Activated T-cell treated with anti-CD3 and anti-CD28 coated beads for 48 hours (primary cell): Measurements from ENCODE around the gene SDR9C7.
"Not testable (repeated sequence)": the region's sequence is repeated elsewhere in the genome, so short reads cannot be mapped to it uniquely, and the experiment has no call there.

ENCODE experiments used
- DNase-seq: peaks from one replicate; pipeline ENCODE4 v3.0.0-alpha.2; 2020; ENCODE audit warnings: low read depth

The SDR9C7 gene

DNA sequence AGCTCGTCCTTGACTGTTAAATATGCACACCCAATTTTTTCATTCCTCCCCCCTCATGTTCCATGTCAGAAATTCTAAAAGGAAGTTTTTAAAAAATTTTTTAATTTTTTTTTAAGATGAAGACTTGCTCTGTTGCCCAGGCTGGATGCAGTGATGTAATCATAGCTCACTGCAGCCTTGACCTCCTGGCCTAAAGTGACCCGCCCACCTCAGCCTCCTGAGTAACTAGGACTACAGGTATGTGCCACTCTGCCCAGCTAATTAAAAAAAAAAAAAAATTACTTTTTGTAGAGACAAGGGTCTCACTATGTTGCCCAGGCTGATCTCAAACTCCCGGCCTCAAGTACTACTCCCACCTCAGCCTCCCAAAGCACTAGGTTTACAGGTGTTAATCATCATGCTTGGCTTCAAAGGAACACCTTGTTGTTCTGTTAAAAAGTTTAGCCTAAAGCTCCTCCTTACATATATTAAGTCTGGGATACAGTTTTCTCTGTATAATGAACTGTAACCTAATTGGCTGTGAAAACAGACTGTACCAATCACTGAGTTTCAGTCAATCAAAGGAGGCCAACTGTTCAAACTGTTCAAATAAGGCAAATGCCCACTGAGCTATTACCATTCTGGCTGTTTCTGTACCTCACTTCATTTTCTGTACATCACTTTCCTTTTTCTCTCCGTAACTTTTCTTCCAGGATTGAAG lies 17.8 kb downstream of the SDR9C7 start:
- DNase-seq: no peak

DNA sequence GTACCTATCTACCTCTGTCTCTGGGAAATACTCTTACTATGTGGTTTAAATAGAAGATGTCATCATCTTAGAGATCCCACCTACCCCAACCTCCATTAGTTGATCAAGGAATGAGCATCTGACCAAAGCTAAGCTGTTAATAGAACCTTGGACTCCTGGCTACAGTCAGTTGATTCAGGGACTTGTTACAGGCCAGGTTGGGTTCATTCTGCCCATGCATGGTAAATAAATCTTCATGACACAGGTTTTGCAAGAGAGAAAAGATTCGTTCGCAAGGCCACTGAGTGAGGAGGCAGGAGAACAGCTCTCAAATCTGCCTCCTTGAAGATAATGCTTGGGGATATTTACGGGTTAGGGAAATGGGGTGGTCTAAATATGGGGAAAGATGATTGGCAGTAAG lies 19.5 kb downstream of the SDR9C7 start:
- no peak for DNase-seq

DNA sequence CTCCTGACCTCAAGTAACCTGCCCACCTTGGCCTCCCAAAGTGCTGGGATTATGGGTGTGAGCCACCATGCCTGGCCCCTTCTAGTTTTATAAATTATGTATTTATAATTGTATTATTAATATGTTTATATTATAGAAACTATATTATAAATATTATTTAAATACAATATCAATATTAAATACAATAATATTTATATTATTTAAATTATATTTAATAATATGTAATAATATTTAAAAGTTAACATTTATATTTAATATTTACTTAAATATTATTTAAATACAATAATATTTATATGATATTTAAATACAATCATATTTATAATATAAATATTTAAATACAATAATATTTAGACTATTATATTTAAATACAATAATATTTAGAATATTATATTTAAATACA lies 20.0 kb downstream of the SDR9C7 start:
- DNase-seq: no peak

DNA sequence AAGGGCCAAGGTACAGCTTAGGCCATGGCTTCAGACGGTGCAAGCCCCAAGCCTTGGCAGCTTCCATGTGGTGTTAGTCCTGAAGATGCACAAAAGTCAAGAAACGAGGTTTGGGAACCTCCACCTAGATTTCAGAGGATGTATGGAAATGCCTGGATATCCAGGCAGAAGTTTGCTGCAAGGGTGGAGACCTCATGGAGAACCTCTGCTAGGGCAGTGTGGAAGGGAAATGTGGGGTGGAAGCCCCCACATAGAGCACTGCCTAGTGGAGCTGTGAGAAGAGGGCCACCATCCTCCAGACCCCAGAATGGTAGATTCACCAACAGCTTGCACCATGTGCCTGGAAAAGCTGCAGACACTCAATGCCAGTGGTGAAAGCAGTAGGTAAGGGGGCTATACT lies 24.8 kb downstream of the SDR9C7 start:
- DNase-seq: not testable (repeated sequence)

DNA sequence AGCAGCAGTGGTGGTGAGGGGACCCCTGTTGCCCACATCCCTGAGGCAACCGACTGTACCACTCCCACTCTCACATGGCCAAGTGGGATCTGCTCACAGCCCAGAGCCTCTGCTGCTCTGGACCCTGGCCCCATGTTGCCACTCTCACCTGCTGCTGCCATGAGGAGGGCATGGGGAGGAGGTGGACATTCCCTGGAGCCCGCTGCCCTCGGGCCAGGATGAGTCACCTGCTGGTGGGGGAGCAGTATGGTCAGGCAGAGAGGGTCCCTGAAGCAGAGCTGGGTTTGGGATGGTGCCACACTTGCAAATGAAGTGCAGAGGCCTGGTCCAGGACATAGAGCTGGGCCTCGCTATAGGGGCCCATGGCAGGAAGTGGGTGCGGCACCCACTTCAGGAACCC lies 26.1 kb downstream of the SDR9C7 start:
- no peak for DNase-seq

DNA sequence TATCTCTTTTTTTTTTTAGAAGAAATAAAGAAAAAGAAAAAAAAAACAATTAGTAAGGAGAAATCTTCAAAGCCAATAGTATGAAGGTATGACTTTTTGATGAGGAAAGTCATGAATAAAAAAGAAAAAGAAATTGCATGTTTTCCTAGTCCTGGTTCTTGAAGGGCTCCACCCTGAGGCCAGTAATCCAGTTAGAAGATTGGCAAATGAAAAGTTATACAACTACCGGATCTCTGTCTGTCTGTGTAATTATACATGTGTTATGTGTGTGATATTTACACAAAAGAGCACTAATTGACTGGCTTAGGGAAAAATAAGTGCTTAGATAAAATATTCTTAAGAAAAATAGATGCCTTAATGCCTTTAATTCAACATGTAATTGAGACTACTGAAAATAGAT lies 28.4 kb downstream of the SDR9C7 start:
- DNase-seq: no peak

DNA sequence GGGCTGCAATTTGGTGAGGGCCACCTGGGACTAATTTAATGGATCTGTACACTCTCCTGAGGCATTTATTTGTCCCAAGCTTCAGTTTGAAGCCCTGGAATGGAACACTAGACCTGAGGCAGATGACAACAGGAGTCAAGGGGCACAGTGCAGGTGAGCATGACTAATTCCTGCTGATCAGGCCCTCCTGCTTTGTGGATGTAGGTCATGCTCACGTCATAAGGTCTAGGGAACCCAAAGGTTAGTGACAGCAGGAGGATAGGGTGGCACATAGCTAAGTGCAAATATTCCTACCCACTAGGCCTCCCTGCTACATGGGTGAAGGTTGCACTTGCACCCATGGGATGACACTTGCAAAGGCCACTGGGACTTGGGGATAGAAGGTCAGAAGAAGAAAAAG lies 30.8 kb downstream of the SDR9C7 start:
- no peak for DNase-seq

DNA sequence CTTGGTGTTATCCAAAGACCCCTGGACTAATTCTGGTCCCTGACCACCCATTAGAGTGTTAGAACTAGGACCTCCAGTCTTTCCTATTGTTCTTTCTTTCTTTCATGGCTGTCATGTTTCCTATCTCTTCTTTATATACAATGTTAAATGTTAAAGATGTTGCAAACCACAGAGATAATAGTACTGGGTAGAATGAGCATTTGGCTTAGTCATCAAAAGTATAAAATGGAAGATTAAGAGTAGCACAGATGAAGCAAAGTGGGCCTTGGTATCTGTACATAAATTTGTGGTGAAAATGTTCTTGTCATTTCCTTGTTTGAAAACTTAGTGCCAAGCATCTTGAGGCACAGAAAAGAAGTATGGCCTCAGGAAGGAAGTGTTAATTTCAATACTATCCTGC lies 32.9 kb downstream of the SDR9C7 start:
- not testable (repeated sequence) for DNase-seq

DNA sequence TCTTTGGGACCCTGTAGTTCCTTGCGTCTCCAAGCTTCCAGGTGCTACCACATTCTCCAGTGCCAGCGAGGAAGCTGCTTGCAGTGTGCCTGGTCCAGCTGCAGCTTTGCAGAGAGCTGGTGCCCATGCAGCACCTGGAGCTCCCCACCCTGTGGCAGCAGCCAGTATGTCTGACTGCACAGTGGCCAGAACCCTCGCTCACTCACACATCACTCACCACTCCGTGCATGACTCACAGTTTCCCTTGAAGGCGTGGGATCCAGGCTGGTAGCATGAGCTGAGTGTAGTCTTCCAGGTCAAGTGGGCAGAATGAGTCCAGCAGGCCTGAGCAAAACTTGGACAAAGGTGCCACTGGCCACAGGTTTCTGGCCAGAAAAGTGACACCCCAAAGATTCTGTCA lies 33.6 kb downstream of the SDR9C7 start:
- DNase-seq: no peak

DNA sequence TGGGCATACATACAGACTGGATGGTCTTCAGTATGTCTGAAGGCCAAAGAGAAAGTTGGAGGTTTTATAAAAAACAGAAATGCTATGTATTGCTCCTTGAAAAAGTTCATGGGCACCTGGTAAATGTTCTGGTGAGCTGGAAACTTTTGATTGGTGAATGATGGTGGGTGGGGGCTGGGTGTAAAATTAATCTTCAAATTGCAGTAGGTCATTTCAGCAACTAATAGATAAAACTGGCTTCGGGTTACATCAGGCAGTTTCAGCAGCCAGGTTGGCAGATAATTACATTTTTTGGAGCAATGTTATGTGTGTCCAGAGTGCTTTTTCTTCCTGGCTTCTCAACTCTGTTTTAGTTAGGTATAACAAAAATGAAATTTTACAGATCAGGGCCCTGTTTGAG lies 35.3 kb downstream of the SDR9C7 start:
- DNase-seq: no peak

DNA sequence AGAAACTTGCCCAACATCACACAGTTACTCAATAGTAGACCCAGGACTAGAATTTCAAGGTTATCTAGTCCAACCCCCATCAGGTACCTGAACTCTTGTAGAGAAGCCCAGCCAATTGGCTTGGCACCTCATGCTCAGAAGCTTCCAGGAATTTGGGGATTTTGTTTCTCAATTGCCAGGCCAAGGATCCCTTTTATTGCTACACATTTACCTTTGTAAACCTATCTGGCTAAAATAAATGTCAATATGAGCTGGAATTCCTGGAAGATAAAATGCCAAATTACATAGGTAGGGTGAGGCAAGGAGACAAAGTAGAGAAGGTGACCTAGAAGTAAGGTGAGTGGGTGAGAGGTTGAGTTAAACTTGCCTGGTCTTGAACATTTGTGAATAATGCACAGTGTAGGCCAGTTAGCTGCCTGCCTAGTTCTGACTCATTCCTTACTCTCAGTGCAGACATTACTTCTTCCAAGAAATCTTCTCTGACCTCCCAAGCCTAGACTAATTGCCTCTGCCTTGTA lies 36.3 kb downstream of the SDR9C7 start:
- no peak for DNase-seq

DNA sequence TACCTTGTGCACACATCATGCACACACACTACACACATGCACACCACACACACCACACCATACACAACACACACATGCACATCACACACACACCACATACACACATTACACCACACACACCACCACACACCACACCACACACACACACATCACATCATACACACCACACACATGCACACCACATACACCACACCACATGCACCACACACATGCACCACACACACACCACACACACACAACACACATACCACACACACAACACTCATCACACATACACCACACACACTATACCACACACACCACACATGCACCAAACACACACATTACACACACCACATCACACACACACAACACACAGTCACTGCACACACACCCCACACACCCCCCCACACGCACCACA lies 38.1 kb downstream of the SDR9C7 start:
- DNase-seq: no peak

DNA sequence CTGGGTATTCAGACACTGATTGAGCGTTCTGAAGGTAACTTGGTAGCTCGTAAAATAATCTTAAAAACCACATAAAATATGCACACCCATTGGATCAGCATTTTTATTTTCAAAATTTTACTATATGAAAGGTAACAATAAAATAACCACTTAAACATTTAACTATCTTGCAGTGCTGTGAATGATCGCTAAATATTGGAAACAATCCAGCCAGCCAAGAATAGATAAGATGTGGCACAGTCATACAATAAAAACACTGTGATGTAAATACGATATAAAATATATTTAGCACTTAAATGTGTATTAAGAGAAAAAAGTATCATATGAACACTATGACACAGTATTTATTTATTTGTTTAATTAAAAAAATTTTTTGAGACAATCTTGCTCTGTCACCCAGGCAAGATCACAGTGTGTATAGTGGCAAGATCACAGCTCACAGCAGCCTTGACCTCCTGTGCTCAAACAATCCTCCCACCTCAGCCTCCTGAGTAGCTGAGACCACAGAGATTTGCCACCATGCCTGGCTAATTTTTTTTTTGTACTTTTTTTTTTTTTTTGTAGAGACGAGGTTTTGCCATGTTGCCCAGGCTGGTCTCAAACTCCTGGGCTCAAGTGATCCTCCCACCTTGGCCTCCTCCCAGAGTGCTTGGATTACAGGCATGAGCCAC lies 39.4 kb downstream of the SDR9C7 start:
- no peak for DNase-seq

DNA sequence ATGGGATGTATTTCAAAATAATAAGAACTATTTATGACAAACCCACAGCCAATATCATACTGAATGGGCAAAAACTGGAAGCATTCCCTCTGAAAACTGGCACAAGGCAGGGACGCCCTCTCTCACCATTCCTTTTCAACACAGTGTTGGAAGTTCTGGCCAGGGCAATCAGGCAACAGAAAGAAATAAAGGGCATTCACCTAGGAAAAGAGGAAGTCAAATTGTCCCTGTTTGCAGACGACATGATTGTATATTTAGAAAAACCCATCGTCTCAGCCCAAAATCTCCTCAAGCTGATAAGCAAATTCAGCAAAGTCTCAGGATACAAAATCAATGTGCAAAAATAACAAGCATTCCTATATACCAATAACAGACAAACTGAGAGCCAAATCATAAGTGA lies 42.3 kb downstream of the SDR9C7 start:
- not testable (repeated sequence) for DNase-seq

DNA sequence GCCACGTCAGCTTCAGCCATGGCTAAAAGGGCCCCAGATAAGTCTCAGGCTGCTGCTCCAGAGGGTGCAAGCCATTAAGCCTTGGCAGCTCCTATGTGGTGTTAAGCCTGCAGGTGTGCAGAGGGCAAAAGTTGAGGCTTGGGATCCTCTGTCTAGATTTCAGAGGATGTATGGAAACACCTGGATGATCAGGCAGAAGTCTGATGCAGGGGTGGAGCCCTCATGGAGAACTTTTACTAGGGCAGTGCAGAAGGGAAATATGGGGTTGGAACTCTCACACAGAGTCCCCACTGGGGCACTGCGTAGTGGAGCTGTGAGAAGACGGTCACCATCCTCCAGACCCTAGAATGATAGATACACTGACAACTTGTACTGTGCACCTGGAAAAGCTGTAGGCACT lies 47.9 kb downstream of the SDR9C7 start:
- DNase-seq: no peak

DNA sequence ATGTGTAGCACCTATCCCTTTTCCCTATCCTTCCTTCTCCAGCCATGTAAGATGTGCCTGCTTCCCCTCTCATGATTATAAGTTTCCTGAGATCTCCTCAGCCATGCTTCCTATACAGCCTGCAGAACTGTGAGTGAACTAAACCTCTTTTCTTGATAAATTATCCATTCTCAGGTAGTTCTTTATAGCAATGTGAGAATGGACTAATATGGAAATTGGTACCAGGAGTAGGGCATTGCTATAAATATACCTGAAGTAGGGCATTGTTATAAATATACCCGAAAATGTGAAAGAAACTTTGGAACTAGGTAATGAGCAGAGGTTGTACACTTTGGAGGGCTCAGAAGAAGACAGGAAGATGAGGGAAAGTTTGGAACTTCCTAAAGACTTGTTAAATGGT lies 48.9 kb downstream of the SDR9C7 start:
- DNase-seq: no peak

DNA sequence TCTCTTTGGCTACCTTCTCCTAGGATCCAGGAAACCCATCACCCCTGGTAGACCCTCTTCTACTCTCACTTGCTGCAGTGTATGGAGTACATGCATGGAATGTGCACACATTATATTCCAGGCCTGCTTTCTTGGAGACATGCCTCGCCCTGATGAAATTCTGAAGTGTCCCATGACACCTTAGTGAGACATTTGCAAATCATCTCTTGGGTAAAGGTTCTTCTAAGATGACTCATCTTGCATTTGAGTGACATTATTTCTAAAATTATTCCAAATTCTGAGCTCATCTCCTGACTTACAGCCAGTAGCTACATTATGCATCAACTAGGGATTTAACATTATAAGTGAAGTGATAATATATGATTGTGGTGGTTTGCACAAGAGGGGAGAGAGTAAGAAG lies 49.8 kb downstream of the SDR9C7 start:
- DNase-seq: no peak

DNA sequence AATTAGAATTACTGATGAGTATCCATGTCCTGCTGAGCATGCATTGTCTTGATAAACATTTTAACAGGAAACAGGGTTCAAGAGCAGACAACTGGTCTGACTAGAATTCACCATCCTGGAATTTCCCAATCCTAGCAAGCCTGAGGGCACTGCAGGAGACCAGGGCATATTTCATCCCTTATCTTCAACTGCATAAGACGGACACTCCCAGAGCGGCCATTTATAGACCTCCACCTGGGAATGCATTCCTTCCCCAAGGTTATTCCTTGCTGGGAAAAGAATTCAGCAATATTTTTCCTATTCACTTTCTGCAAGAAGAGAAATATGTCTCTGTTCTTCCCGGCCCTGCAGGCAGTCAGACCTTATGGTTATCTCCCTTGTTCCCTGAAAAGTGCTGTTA lies 51.8 kb downstream of the SDR9C7 start:
- DNase-seq: not testable (repeated sequence)

DNA sequence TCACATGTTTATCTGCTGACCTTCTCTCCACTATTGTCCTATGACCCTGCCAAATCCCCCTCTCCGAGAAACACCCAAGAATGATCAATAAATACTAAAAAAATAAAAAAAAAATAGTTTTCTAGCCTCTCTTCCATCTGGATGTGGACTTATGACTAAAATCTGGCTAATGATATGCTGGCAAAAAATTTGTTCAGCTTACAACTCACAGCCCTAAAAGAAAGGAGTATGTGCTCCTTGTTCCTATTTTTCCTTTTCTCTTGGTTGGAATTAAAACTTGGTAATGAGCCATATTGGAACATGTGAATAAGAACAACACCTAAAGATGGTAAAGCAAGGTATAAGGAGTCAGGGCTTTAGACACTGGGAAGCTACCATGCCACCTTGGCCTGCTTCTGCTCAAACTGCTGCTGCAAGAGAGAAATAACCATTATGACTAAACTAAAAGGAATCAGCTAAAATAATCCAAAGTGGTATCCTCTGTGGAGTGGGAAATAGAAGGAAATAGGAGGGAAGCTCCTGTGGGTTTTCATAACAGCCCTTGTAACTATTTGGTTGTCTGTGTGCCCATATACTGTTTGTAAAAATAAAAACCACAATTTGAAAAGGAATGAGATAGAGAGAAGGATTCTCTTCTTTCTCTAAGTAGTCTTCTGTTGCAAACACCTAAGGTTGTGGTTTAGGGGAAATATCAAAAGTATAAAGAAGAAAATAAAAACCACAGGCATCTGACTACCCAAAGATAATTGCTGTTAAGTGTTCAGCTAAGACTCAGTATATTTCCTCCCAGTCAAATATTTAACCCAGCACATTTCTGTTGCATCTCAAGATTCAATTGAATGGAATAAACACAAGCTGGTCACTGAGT lies 53.8 kb downstream of the SDR9C7 start:
- no peak for DNase-seq

DNA sequence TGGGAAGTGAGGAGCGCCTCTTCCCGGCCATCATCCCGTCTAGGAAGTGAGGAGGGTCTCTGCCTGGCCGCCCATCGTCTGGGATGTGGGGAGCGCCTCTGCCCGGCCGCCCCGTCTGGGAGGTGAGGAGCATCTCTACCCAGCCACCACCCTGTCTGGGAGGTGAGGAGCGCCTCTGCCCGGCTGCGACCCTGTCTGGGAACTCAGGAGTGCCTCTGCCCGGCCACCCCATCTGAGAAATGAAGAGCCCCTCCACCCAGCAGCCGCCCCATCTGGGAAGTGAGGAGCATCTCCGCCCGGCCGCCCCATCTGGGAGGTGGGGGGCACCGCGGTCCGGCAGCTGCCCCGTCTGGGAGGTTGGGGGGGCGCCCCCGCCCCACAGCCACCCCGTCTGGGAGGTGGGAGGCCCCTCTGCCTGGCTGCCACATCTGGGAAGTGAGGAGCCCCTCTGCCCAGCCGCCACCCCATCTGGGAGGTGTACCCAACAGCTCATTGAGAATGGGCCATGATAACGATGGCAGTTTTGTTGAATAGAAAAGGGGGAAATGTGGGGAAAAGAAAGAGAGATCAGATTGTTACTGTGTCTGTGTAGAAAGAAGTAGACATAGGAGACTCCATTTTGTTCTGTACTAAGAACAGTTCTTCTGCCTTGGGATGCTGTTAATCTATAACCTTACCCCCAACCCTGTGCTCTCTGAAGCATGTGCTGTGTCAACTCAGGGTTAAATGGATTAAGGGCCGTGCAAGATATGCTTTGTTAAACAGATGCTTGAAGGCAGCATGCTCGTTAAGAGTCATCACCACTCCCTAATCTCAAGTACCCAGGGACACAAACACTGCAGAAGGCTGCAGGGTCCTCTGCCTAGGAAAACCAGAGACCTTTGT lies 54.7 kb downstream of the SDR9C7 start:
- not testable (repeated sequence) for DNase-seq

DNA sequence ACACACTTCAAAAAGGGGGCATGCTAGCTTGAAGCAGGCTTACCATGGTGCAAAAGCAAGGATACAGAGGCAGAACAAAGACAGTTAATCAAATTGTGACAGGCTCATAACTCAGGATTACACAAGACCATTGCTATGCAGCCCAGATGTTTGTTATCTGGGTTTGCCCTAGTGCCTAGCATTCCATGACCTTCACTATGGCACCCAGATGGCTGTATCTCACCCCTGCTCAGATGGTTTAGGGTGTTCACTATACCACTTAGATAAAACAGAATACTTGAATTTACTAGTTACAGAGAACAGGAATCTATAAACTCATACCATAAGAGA lies 56.2 kb downstream of the SDR9C7 start:
- no peak for DNase-seq
